Gastrocnemius medialis (tissue), 4 donors: Measurements from ENCODE around the gene TNNT3.
"Not testable (repeated sequence)": the region's sequence is repeated elsewhere in the genome, so short reads cannot be mapped to it uniquely, and the experiment has no call there.

Experiments
- POLR2A ChIP-seq, 2 donors: fragments of 450-650 bp; IDR thresholded peaks; one replicate each; pipeline ENCODE4 v1.6.1; 2017; ENCODE audit warnings: antibody characterized with exemption in 2 of 2, mild to moderate bottlenecking in 2 of 2, moderate library complexity in 2 of 2
- TF ChIP-seq, protein P1 (sequence below), 5 experiments: fragments of 450-650 bp in 3 of 5; fragments of 200-600 bp in 2 of 5; sonication (generic) in 2 of 5; IDR thresholded peaks in 4 of 5; conservative IDR thresholded peaks in 1 of 5; 1 replicate in 4 of 5; 2 replicates in 1 of 5; pipeline ENCODE4 v1.5.1; 2016 to 2019; ENCODE audit warnings: antibody characterized with exemption in 5 of 5, mild to moderate bottlenecking in 3 of 5, moderate library complexity in 3 of 5

DNA sequence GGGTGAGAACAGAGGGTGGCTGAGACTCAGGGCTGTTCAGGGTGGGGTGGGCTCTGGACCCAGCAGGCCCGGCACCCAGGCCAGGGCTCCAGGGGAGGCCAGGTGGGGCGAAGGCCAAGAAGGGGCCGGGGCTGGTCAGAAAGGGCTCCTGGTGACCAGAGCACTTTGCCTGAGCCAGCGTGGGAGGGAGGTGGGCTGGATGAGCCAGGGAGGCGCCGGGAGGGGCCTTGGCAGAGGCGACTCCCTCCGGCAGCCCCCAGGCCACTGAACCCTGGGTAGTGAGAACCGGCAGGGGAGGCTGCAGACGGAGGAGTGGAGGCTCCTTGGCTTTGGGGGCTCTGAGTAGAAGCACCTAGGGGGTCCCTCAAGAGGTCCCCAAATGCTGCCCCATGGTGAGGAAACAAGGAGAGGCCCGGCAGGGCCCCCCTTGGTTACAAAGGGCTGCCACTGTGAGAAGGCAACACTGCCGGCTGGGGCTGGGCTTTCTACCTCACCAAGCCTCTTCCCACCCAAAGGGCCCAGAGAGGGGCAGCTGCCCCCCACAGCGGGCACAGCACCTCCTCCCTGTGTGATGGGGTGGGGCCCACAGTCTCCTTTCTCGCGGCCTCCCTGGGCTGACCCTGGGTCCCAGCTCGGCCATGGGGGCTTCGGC, 44.9 kb upstream of the TNNT3 start:
- TF ChIP-seq, protein P1, sequence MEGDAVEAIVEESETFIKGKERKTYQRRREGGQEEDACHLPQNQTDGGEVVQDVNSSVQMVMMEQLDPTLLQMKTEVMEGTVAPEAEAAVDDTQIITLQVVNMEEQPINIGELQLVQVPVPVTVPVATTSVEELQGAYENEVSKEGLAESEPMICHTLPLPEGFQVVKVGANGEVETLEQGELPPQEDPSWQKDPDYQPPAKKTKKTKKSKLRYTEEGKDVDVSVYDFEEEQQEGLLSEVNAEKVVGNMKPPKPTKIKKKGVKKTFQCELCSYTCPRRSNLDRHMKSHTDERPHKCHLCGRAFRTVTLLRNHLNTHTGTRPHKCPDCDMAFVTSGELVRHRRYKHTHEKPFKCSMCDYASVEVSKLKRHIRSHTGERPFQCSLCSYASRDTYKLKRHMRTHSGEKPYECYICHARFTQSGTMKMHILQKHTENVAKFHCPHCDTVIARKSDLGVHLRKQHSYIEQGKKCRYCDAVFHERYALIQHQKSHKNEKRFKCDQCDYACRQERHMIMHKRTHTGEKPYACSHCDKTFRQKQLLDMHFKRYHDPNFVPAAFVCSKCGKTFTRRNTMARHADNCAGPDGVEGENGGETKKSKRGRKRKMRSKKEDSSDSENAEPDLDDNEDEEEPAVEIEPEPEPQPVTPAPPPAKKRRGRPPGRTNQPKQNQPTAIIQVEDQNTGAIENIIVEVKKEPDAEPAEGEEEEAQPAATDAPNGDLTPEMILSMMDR (IDR thresholded peaks at IDR 0.05 in 4 of 5, conservative IDR thresholded peaks at IDR 0.05 in 1 of 5), result not testable (repeated sequence)
- not testable (repeated sequence) for TF ChIP-seq POLR2A (IDR thresholded peaks at IDR 0.05)
